Gastroesophageal sphincter (tissue), 4 donors: ENCODE results near the gene CASQ2. TPM values are rescaled to one million over a fixed set of nuclear protein-coding genes. Genes with fewer than 3 reads are reported as not detected.

Experiments used
- ATAC-seq: fragments of 150-250 bp; one replicate; pipeline ENCODE4 v1.9.1; 2016; ENCODE audit warnings: mild to moderate bottlenecking, moderate library complexity
- H3K27ac ChIP-seq, 4 donors: fragments of 200-600 bp; sonication (generic) in 3 of 4; 1 replicate in 3 of 4; 2 replicates in 1 of 4; pipeline ENCODE4 v1.5.1; 2016 to 2019
- H3K27me3 ChIP-seq: fragments of 200-600 bp; sonication (generic); one replicate; pipeline ENCODE4 v1.5.1; 2019
- H3K36me3 ChIP-seq, 2 donors: fragments of 200-600 bp; sonication (generic); one replicate each; pipeline ENCODE4 v1.5.1; 2019; ENCODE audit warnings: control low read depth in 1 of 2
- H3K4me1 ChIP-seq, 3 donors: fragments of 200-600 bp; sonication (generic); 1 replicate in 2 of 3; 2 replicates in 1 of 3; pipeline ENCODE4 v1.5.1; 2016 to 2019; ENCODE audit warnings: control low read depth in 2 of 3
- H3K4me3 ChIP-seq, 2 donors: fragments of 200-600 bp; sonication (generic); one replicate each; pipeline ENCODE4 v1.5.1; 2019; ENCODE audit warnings: mild to moderate bottlenecking in 1 of 2, moderate library complexity in 1 of 2
- H3K9me3 ChIP-seq, 3 donors: fragments of 200-600 bp; sonication (generic); one replicate each; pipeline ENCODE4 v1.5.1; 2017 to 2019; ENCODE audit warnings: control low read depth in 2 of 3
- CTCF ChIP-seq, 4 experiments: fragments of 200-600 bp in 2 of 4; fragments of 450-650 bp in 2 of 4; sonication (generic) in 1 of 4; IDR thresholded peaks; one replicate each; pipeline ENCODE4 v1.5.1; 2017 to 2019; ENCODE audit warnings: antibody characterized with exemption in 4 of 4, mild to moderate bottlenecking in 2 of 4, moderate library complexity in 2 of 4
- EP300 ChIP-seq: sonication (generic); formaldehyde crosslinking; IDR thresholded peaks from one replicate; pipeline ENCODE4 v1.6.1; 2017; ENCODE audit warnings: antibody characterized with exemption, mild to moderate bottlenecking
- POLR2A ChIP-seq, 2 donors: fragments of 450-650 bp; IDR thresholded peaks; one replicate each; pipeline ENCODE4 v1.6.1; 2017; ENCODE audit warnings: antibody characterized with exemption in 2 of 2, mild to moderate bottlenecking in 2 of 2, moderate library complexity in 1 of 2
- POLR2AphosphoS5 ChIP-seq: sonication (generic); formaldehyde crosslinking; IDR thresholded peaks from one replicate; pipeline ENCODE4 v1.6.1; 2017; ENCODE audit warnings: antibody characterized with exemption
- WGBS, 2 donors: methylation state at CpG; one replicate each; pipeline ENCODE4 v1.1.5; 2018; ENCODE audit warnings: low coverage in 1 of 2; 5-methylcytosine and 5-hydroxymethylcytosine counted together
- total RNA-seq, 4 donors: library from RNA; depleted of rRNA; stranded (reverse); fragments of >200 nt; gene quantifications; one replicate each; pipeline ENCODE4 v1.1.0, GENCODE V29; 2016

Gene CASQ2
- total RNA-seq, 4 donors from 2014 or later, result 86.2 to 147 (median 133) TPM

GRCh38 chr1:115764541-115764940 is 4.0 kb downstream of the CASQ2 start:
- no peak for ATAC-seq
- Histone ChIP-seq H3K4me1 (peaks cover 2 to 40% (median 3%) of the 10 kb centered on the region in 3 donors), H3K4me3 (no peak overlapping the region), H3K36me3 (peaks cover 0 to 3% of the 10 kb centered on the region in 2 donors), H3K9me3 (no peaks in the 10 kb centered on the region), H3K27ac (peak overlapping the region in 2 of 4 donors; percentile 84 to 86), H3K27me3 (no peaks in the 10 kb centered on the region)
- 8% methylated on average over 1 of the region's 1 CpG; no CpG with 5 or more reads in 1 of the 2 donors for WGBS, 2 donors
- TF ChIP-seq POLR2A (IDR thresholded peaks at IDR 0.05), result no peak
- TF ChIP-seq CTCF (IDR thresholded peaks at IDR 0.05), result peak; percentile 12 to 52 (median 38)
- TF ChIP-seq POLR2AphosphoS5, result peak; percentile 43

- peaks cover 0 to 3% of the 10 kb centered on the region in 2 donors for H3K36me3 ChIP-seq
- ATAC-seq, result no peak
- H3K9me3 ChIP-seq, result no peaks in the 10 kb centered on the region
- WGBS, 2 donors, result 93 to 94% methylated on average over 2 of the region's 3 CpGs
- H3K4me3 ChIP-seq, result no peak overlapping the region
- no peak overlapping the region for H3K27ac ChIP-seq
- H3K27me3 ChIP-seq, result no peaks in the 10 kb centered on the region
- no peak for TF ChIP-seq POLR2AphosphoS5
- no peak for TF ChIP-seq CTCF (IDR thresholded peaks at IDR 0.05)
- no peak for TF ChIP-seq POLR2A (IDR thresholded peaks at IDR 0.05)
- H3K4me1 ChIP-seq, result peaks cover 0 to 42% (median 2%) of the 10 kb centered on the region in 3 donors
These were observed 5.7 kb downstream of the CASQ2 start for GRCh38 chr1:115762779-115763178.

- no peak overlapping the region for H3K4me3 ChIP-seq
- H3K4me1 ChIP-seq, result peaks cover 0 to 52% (median 2%) of the 10 kb centered on the region in 3 donors
- no peak for ATAC-seq
- no peaks in the 10 kb centered on the region for H3K9me3 ChIP-seq
- no peaks in the 10 kb centered on the region for H3K27me3 ChIP-seq
- TF ChIP-seq CTCF (IDR thresholded peaks at IDR 0.05) (no peak), EP300 (no peak), POLR2AphosphoS5 (no peak), POLR2A (IDR thresholded peaks at IDR 0.05) (no peak)
- WGBS, 2 donors, result 84 to 93% methylated on average over 6 to 7 of the region's 7 CpGs
- H3K36me3 ChIP-seq, result peaks cover 0 to 3% of the 10 kb centered on the region in 2 donors
- H3K27ac ChIP-seq, result no peak overlapping the region
These were observed 6.8 kb downstream of the CASQ2 start for GRCh38 chr1:115761601-115762302.

- H3K4me1 ChIP-seq, result peaks cover 0 to 59% (median 5%) of the 10 kb centered on the region in 3 donors
- H3K4me3 ChIP-seq, result no peak overlapping the region
- peak; percentile 44 for ATAC-seq
- peak overlapping the region in 2 of 4 donors; percentile 2 to 47 for H3K27ac ChIP-seq
- H3K9me3 ChIP-seq, result no peaks in the 10 kb centered on the region
- no peaks in the 10 kb centered on the region for H3K27me3 ChIP-seq
- H3K36me3 ChIP-seq, result peaks cover 0 to 3% of the 10 kb centered on the region in 2 donors
- TF ChIP-seq POLR2AphosphoS5, result peak; percentile 84
- TF ChIP-seq CTCF (IDR thresholded peaks at IDR 0.05), result no peak
- WGBS, 2 donors, result 10 to 36% methylated on average over 1 of the region's 1 CpG
These were observed 10.7 kb downstream of the CASQ2 start for GRCh38 chr1:115757856-115758255.

GRCh38 chr1:115757326-115757725 is 11.2 kb downstream of the CASQ2 start:
- peak overlapping the region in 1 of 4 donors; percentile 47 for H3K27ac ChIP-seq
- TF ChIP-seq POLR2A (IDR thresholded peaks at IDR 0.05) (no peak), EP300 (no peak), POLR2AphosphoS5 (no peak), CTCF (IDR thresholded peaks at IDR 0.05) (no peak)
- WGBS, 2 donors, result 8 to 24% methylated on average over 1 to 3 of the region's 3 CpGs
- no peaks in the 10 kb centered on the region for H3K27me3 ChIP-seq
- ATAC-seq, result no peak
- peaks cover 0 to 3% of the 10 kb centered on the region in 2 donors for H3K36me3 ChIP-seq
- H3K4me1 ChIP-seq, result peaks cover 0 to 64% (median 6%) of the 10 kb centered on the region in 3 donors
- H3K4me3 ChIP-seq, result no peak overlapping the region
- no peaks in the 10 kb centered on the region for H3K9me3 ChIP-seq
